Esophagus muscularis mucosa (tissue), 4 donors: ENCODE data around the gene NPFF. TPM values are rescaled to one million over a fixed set of nuclear protein-coding genes. Genes with fewer than 3 reads are reported as not detected.

Source experiments
- DNase-seq: peaks from one replicate; pipeline ENCODE4 v3.0.0-alpha.2; 2017; ENCODE audit errors: extremely low spot score
- H3K27ac ChIP-seq, 4 donors: fragments of 200-600 bp; sonication (generic); replicated peaks in 1 of 4; 1 replicate in 3 of 4; 2 replicates in 1 of 4; pipeline ENCODE4 v1.5.1; 2016 to 2019; ENCODE audit warnings: mild to moderate bottlenecking in 1 of 4
- H3K27me3 ChIP-seq, 4 donors: fragments of 200-600 bp; sonication (generic); one replicate each; pipeline versions ENCODE4 v1.5.1 to v1.6.0; 2016 to 2019
- H3K36me3 ChIP-seq, 4 donors: fragments of 200-600 bp; sonication (generic); one replicate each; pipeline ENCODE4 v1.5.1; 2016 to 2019
- H3K4me1 ChIP-seq, 4 donors: fragments of 200-600 bp; sonication (generic); one replicate each; pipeline ENCODE4 v1.5.1; 2016 to 2019
- H3K4me3 ChIP-seq, 4 donors: fragments of 200-600 bp; sonication (generic); 1 replicate in 2 of 4; 2 replicates in 2 of 4; pipeline ENCODE4 v1.5.1; 2016 to 2019; ENCODE audit warnings: mild to moderate bottlenecking in 4 of 4, moderate library complexity in 1 of 4
- H3K9me3 ChIP-seq, 4 donors: fragments of 200-600 bp; sonication (generic); 1 replicate in 3 of 4; 2 replicates in 1 of 4; pipeline ENCODE4 v1.5.1; 2016 to 2019
- EP300 ChIP-seq: sonication (generic); formaldehyde crosslinking; IDR thresholded peaks from one replicate; pipeline ENCODE4 v1.6.1; 2017; ENCODE audit warnings: antibody characterized with exemption
- POLR2A ChIP-seq: fragments of 450-650 bp; IDR thresholded peaks from one replicate; pipeline ENCODE4 v1.6.1; 2017; ENCODE audit warnings: antibody characterized with exemption, moderate library complexity, mild to moderate bottlenecking, low read depth
- POLR2AphosphoS5 ChIP-seq, 2 donors: sonication (generic); formaldehyde crosslinking; IDR thresholded peaks; one replicate each; pipeline ENCODE4 v1.6.1; 2017; ENCODE audit warnings: antibody characterized with exemption in 2 of 2
- WGBS: methylation state at CpG from one replicate; pipeline ENCODE4 v1.1.5; 2018; 5-methylcytosine and 5-hydroxymethylcytosine counted together
- intact Hi-C: fragments of 100-400 bp; cut with DNase I; formaldehyde crosslinking; loops from one replicate; pipeline ENCODE4 v1.15.1; 2023
- total RNA-seq, 4 donors: library from RNA; depleted of rRNA; stranded (reverse); fragments of >200 nt; gene quantifications; one replicate each; pipeline versions ENCODE4 v1.1.0 to v1.2.1, GENCODE V29; 2016
- TF ChIP-seq, protein P1 (sequence below), 3 experiments: fragments of 200-600 bp in 2 of 3; fragments of 450-650 bp in 1 of 3; sonication (generic) in 2 of 3; IDR thresholded peaks; one replicate each; pipeline ENCODE4 v1.5.1; 2017 to 2019; ENCODE audit warnings: antibody characterized with exemption in 3 of 3, mild to moderate bottlenecking in 2 of 3, moderate library complexity in 1 of 3

Gene NPFF
- total RNA-seq, 4 donors from 2014 or later, result not detected

DNA sequence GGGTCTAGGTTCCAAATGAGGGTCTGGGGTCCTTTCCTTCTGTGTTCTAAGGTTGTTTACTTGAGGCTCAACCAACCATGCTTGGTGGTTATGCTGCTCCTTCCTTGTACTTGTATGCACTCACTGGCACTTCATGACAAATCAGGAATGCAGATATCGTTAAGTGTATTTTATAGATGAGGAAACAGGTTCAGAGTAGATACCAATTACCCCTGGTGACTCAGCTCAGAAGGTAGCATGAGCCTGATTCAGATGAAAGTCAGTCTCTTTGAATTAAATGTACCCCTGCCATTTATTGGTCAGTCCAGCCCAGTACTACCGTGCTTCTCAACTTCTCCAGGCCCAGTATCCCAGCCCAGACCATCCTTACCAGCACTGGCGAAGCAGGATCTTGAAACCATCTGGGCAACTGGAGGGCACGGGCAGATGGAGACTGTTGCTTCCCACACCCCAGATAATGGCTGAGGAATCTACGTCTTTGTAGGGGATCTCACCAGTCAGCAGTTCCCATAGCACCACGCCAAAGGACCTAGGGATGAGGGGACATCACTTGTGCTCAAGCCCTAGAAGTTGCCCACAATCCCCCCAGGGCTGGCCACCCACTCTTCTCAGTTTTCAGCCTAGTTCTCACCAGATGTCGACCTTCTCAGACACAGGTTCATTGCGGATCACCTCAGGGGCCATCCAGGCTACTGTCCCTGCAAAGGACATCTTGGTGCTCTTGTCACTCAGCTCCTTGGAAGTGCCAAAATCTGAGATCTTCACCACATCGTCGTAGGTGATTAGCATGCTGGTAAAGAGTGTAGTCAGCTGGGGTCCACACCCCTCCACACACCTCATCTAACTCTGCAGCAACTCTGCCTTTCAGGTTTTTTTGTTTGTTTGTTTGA, 22.4 kb downstream of the NPFF start:
- Histone ChIP-seq H3K9me3 (no peaks in the 10 kb centered on the region), H3K4me3 (no peak overlapping the region), H3K4me1 (peaks cover 5 to 25% (median 20%) of the 10 kb centered on the region in 4 donors), H3K27me3 (no peaks in the 10 kb centered on the region), H3K27ac (no peak overlapping the region), H3K36me3 (peaks cover 23 to 83% (median 79%) of the 10 kb centered on the region in 4 donors)
- no peak for TF ChIP-seq POLR2A
- peak in 1 of 2 donors; percentile 8 for TF ChIP-seq POLR2AphosphoS5 (IDR thresholded peaks at IDR 0.05)
- intact Hi-C loops, result no loop called here
- DNase-seq, result no peak
- 78% methylated on average over 9 of the region's 10 CpGs for WGBS

DNA sequence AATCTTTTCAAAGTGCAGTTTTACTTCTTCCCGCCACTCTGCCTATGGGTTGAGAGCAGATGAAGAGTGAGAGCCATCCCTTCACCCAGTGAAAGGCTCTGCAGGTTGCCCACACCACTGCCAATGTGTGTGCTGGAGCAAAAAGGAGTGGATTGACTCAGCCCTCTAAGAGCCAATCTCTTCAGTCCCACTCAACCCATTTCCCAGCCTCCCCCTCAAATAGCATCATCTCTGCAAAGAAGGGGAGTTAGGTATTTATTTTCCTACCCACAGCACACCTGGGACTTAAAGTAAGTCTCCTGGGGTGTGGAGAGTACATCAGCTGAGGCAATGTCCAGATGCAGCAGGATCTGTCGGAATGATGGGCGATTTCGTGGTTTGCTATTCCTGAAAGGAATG, 23.3 kb downstream of the NPFF start:
- no peak for TF ChIP-seq POLR2AphosphoS5 (IDR thresholded peaks at IDR 0.05)
- TF ChIP-seq, protein P1, sequence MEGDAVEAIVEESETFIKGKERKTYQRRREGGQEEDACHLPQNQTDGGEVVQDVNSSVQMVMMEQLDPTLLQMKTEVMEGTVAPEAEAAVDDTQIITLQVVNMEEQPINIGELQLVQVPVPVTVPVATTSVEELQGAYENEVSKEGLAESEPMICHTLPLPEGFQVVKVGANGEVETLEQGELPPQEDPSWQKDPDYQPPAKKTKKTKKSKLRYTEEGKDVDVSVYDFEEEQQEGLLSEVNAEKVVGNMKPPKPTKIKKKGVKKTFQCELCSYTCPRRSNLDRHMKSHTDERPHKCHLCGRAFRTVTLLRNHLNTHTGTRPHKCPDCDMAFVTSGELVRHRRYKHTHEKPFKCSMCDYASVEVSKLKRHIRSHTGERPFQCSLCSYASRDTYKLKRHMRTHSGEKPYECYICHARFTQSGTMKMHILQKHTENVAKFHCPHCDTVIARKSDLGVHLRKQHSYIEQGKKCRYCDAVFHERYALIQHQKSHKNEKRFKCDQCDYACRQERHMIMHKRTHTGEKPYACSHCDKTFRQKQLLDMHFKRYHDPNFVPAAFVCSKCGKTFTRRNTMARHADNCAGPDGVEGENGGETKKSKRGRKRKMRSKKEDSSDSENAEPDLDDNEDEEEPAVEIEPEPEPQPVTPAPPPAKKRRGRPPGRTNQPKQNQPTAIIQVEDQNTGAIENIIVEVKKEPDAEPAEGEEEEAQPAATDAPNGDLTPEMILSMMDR (IDR thresholded peaks at IDR 0.05), result no peak
- no peak for TF ChIP-seq EP300
- no peak for TF ChIP-seq POLR2A
- DNase-seq, result no peak
- Histone ChIP-seq H3K4me1 (peaks cover 6 to 29% (median 22%) of the 10 kb centered on the region in 4 donors), H3K27me3 (no peaks in the 10 kb centered on the region), H3K27ac (no peak overlapping the region), H3K36me3 (peaks cover 28 to 93% (median 88%) of the 10 kb centered on the region in 4 donors), H3K4me3 (no peak overlapping the region), H3K9me3 (no peaks in the 10 kb centered on the region)
- 84% methylated on average over 4 of the region's 4 CpGs for WGBS
- intact Hi-C loops, result no loop called here

DNA sequence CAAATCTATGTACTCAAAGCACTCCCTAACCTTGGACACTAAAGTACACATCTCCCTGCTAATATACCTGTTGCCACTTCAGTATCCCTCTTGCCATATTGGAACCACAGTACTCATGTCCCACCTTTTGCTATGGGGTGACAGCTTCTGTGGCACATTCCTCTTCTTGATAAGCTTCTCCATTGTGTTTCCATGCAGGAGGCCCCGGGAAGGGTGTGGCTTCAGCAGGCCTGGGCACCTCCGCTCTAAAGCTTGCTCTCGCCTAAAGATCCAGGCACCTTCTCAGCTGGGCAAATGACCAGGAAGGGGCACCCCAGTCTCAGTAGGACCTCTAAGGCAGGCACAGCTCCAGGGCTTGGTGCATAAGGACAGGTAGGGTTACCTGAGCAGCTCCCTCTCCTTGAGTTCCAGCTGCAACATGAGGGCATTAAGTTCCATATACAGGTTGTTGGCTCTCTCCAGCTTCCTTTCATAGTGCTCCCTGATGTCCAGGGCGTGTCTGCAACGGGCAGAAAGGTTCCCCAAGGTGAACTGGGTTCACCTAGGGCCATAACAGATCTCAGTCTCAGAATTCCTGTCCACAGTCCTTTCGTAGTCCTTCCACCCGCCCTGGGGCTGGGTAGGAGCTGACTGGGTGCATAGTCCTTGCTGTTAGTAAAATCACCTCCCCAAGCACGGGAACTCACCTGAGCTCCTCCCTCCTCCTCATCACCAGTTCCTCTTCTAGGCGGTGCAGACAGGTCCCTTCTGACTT, 23.9 kb downstream of the NPFF start:
- Histone ChIP-seq H3K27ac (peak overlapping the region in 3 of 4 donors; percentile 24 to 62 (median 55)), H3K4me3 (no peak overlapping the region), H3K27me3 (no peaks in the 10 kb centered on the region), H3K9me3 (no peaks in the 10 kb centered on the region), H3K4me1 (peaks cover 12 to 35% (median 24%) of the 10 kb centered on the region in 4 donors), H3K36me3 (peaks cover 28 to 99% (median 93%) of the 10 kb centered on the region in 4 donors)
- no peak for DNase-seq
- TF ChIP-seq POLR2A (no peak), EP300 (no peak), POLR2AphosphoS5 (IDR thresholded peaks at IDR 0.05) (no peak)
- TF ChIP-seq, protein P1 (IDR thresholded peaks at IDR 0.05), result no peak
- 82% methylated on average over 9 of the region's 9 CpGs for WGBS
- intact Hi-C loops, result no loop called here

DNA sequence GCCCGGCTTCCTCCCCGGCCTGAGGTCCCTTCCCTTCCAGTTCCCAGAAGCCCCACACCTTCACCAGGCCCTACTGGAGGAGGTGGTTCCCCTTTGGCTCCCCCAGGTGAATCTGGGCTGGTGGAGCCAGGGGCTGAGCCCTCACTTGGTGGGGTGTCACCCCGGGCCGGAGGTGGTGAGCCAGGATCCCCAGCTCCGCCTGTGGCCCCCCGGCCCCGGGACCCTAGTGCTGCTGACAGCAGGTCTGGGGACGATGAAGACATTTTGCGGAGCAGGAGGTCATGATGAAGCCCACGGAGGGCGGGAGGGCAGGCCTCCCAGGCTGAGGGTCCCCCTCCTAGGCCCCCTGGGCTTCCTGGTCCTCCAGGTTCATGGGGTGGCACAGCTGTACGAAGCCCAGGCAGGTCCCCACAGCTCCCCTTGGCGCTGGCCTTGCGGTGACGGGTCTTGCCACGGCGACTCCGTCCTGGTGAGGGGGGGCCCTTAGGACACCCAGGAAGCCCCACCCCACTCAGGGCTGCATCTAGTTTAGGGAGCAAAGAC, 24.6 kb downstream of the NPFF start:
- no peak for DNase-seq
- H3K27ac ChIP-seq, result peak overlapping the region; percentile 13 to 62 (median 40)

More for the DNA sequence above, 24.6 kb downstream of the NPFF start:
- no peaks in the 10 kb centered on the region for H3K27me3 ChIP-seq
- H3K36me3 ChIP-seq, result peaks cover 28 to 100% (median 94%) of the 10 kb centered on the region in 4 donors
- 82% methylated on average over 9 of the region's 18 CpGs for WGBS
- H3K4me3 ChIP-seq, result no peak overlapping the region
- no peaks in the 10 kb centered on the region for H3K9me3 ChIP-seq
- intact Hi-C loops, result no loop called here
- peaks cover 16 to 42% (median 30%) of the 10 kb centered on the region in 4 donors for H3K4me1 ChIP-seq
- TF ChIP-seq, protein P1 (IDR thresholded peaks at IDR 0.05), result no peak
- TF ChIP-seq EP300 (no peak), POLR2AphosphoS5 (IDR thresholded peaks at IDR 0.05) (no peak), POLR2A (no peak)
